H1 (cell line): ENCODE results near the gene LITAF. TPM values are rescaled to one million over a fixed set of nuclear protein-coding genes. Genes with fewer than 3 reads are reported as not detected.

Experiments
- CTCF ChIA-PET: fragments of 300-600 bp; sonication (Branson Sonifier 250); formaldehyde crosslinking; loops from one replicate; lab custom pipeline; 2021; ENCODE audit not compliant: partially characterized antibody; lab: Charles Lee
- POLR2A ChIA-PET: fragments of 300-600 bp; sonication (Branson Sonifier 250); formaldehyde crosslinking; loops from one replicate; lab custom pipeline; 2021; ENCODE audit warnings: inconsistent platforms; ENCODE audit not compliant: partially characterized antibody; lab: Charles Lee
- DNase-seq, 2 experiments: peaks; one replicate each; pipeline versions ENCODE4 v3.0.0 to v3.0.0-alpha.2; 2010 to 2022; ENCODE audit warnings: low spot score in 2 of 2, low read depth in 1 of 2, mixed read lengths in 1 of 2
- FAIRE-seq: peaks from 2 replicates; lab custom pipeline; 2011; peaks lifted over from hg19 to GRCh38; lab: Jason Lieb, UNC
- H2AFZ ChIP-seq: 2 replicates; pipeline ENCODE4 v1.8.1; 2012; ENCODE audit warnings: low read length, inconsistent platforms
- H2AK5ac ChIP-seq: 2 replicates; pipeline ENCODE4 v1.6.1; 2013; ENCODE audit warnings: low read depth, low read length
- H2BK120ac ChIP-seq: replicated peaks from 2 replicates; pipeline ENCODE3; 2013; ENCODE audit warnings: low read depth, low read length, inconsistent platforms
- H2BK12ac ChIP-seq: 2 replicates; pipeline ENCODE4 v1.6.1; 2013; ENCODE audit warnings: low read depth, low read length
- H2BK15ac ChIP-seq: 2 replicates; pipeline ENCODE4 v1.6.1; 2013; ENCODE audit warnings: low read length
- H2BK20ac ChIP-seq: 2 replicates; pipeline ENCODE4 v1.6.1; 2013; ENCODE audit warnings: low read length
- H2BK5ac ChIP-seq: 2 replicates; pipeline ENCODE4 v1.6.1; 2013; ENCODE audit warnings: low read depth, low read length
- H3K14ac ChIP-seq: 2 replicates; pipeline ENCODE4 v1.6.1; 2013; ENCODE audit warnings: inconsistent platforms; ENCODE audit not compliant: insufficient read length
- H3K18ac ChIP-seq: 2 replicates; pipeline ENCODE4 v1.6.1; 2013; ENCODE audit warnings: low read length; ENCODE audit errors: extremely low read depth
- H3K23ac ChIP-seq: 2 replicates; pipeline ENCODE4 v1.6.1; 2013; ENCODE audit warnings: inconsistent platforms; ENCODE audit not compliant: insufficient read length
- H3K23me2 ChIP-seq: 2 replicates; pipeline ENCODE4 v1.6.1; 2013; ENCODE audit warnings: low read depth, low read length
- H3K27ac ChIP-seq: 2 replicates; pipeline ENCODE4 v1.6.1; 2011; ENCODE audit warnings: low read depth, low read length, inconsistent platforms
- H3K27me3 ChIP-seq, 4 experiments: replicated peaks in 1 of 4; 1 replicate in 1 of 4; 2 replicates in 3 of 4; pipeline versions ENCODE4 v1.6.1 to v1.8.1; 2011 to 2013; ENCODE audit warnings: low read length in 3 of 4, mild to moderate bottlenecking in 3 of 4, inconsistent platforms in 2 of 4, mixed read lengths in 2 of 4, moderate library complexity in 1 of 4; ENCODE audit not compliant: control insufficient read depth in 3 of 4, insufficient read depth in 3 of 4; ENCODE audit errors: extremely low read depth in 1 of 4
- H3K36me3 ChIP-seq, 4 experiments: 2 replicates each; pipeline versions ENCODE4 v1.6.1 to v1.8.1; 2011 to 2013; ENCODE audit warnings: mild to moderate bottlenecking in 4 of 4, low read length in 3 of 4, moderate library complexity in 2 of 4, control low read depth in 1 of 4, inconsistent platforms in 1 of 4; ENCODE audit not compliant: insufficient read depth in 4 of 4, control insufficient read depth in 2 of 4
- H3K4ac ChIP-seq: replicated peaks from 2 replicates; pipeline ENCODE3; 2013; ENCODE audit warnings: low read length, low read depth, mixed read lengths, inconsistent platforms; ENCODE audit not compliant: insufficient read length
- H3K4me1 ChIP-seq, 4 experiments: replicated peaks in 1 of 4; 1 replicate in 1 of 4; 2 replicates in 3 of 4; pipeline versions ENCODE4 v1.6.1 to v1.8.1; 2011 to 2013; ENCODE audit warnings: low read length in 3 of 4, inconsistent platforms in 2 of 4, mixed read lengths in 1 of 4; ENCODE audit not compliant: insufficient read depth in 4 of 4, control insufficient read depth in 3 of 4
- H3K4me2 ChIP-seq, 2 experiments: 2 replicates each; pipeline versions ENCODE4 v1.6.1 to v1.8.1; 2011 to 2013; ENCODE audit warnings: low read depth in 2 of 2, low read length in 2 of 2, control low read depth in 1 of 2, inconsistent platforms in 1 of 2, mild to moderate bottlenecking in 1 of 2; ENCODE audit not compliant: insufficient read depth in 1 of 2
- H3K4me3 ChIP-seq, 4 experiments: fragments of 200-600, 300-600 bp in 1 of 4; sonication (generic), shearing (Covaris generic), sonication (Bioruptor Twin) in 1 of 4; 2 replicates each; pipeline versions ENCODE4 v1.5.1 to v1.8.1; 2011 to 2016; ENCODE audit warnings: low read length in 4 of 4, low read depth in 3 of 4, control low read depth in 2 of 4, inconsistent platforms in 2 of 4, mild to moderate bottlenecking in 2 of 4, mixed read lengths in 1 of 4, moderate library complexity in 1 of 4; ENCODE audit not compliant: insufficient read depth in 2 of 4; ENCODE audit errors: extremely low read depth in 1 of 4
- H3K56ac ChIP-seq: replicated peaks from 2 replicates; pipeline ENCODE3; 2013; ENCODE audit warnings: low read depth, mild to moderate bottlenecking, mixed read lengths, low read length, inconsistent platforms; ENCODE audit not compliant: insufficient read length
- H3K79me1 ChIP-seq: 2 replicates; pipeline ENCODE4 v1.6.1; 2013; ENCODE audit warnings: low read depth, low read length, control low read depth
- H3K79me2 ChIP-seq, 2 experiments: 2 replicates each; pipeline versions ENCODE4 v1.6.1 to v1.8.1; 2012 to 2013; ENCODE audit warnings: low read length in 2 of 2, mild to moderate bottlenecking in 2 of 2, inconsistent platforms in 1 of 2; ENCODE audit not compliant: insufficient read depth in 2 of 2, control insufficient read depth in 1 of 2
- H3K9ac ChIP-seq, 4 experiments: replicated peaks in 1 of 4; 1 replicate in 1 of 4; 2 replicates in 3 of 4; pipeline versions ENCODE4 v1.6.1 to v1.8.1; 2011 to 2013; ENCODE audit warnings: low read depth in 3 of 4, low read length in 3 of 4, control low read depth in 2 of 4, mild to moderate bottlenecking in 2 of 4, moderate library complexity in 2 of 4, inconsistent platforms in 1 of 4; ENCODE audit errors: extremely low read depth in 1 of 4
- H3K9me3 ChIP-seq, 2 experiments: 2 replicates each; pipeline versions ENCODE4 v1.6.1 to v1.8.1; 2012 to 2013; ENCODE audit warnings: mild to moderate bottlenecking in 2 of 2, moderate library complexity in 2 of 2, control low read depth in 1 of 2, inconsistent platforms in 1 of 2, low read depth in 1 of 2, low read length in 1 of 2, mixed read lengths in 1 of 2; ENCODE audit not compliant: insufficient read depth in 2 of 2
- H4K20me1 ChIP-seq, 2 experiments: replicated peaks in 1 of 2; 2 replicates each; pipeline versions ENCODE3 to v1.8.1; 2011 to 2013; ENCODE audit warnings: inconsistent platforms in 2 of 2, low read length in 2 of 2, mild to moderate bottlenecking in 1 of 2; ENCODE audit not compliant: insufficient read depth in 2 of 2, control insufficient read depth in 1 of 2
- H4K5ac ChIP-seq: 2 replicates; pipeline ENCODE4 v1.6.1; 2013; ENCODE audit warnings: low read length, low read depth, mixed read lengths, inconsistent platforms; ENCODE audit not compliant: insufficient read length
- H4K8ac ChIP-seq: 2 replicates; pipeline ENCODE4 v1.8.0; 2013; ENCODE audit warnings: mild to moderate bottlenecking, moderate library complexity, low read length, inconsistent platforms; ENCODE audit not compliant: insufficient read depth; ENCODE audit errors: extremely low read depth
- H4K91ac ChIP-seq: replicated peaks from 2 replicates; pipeline ENCODE3; 2013; ENCODE audit warnings: low read length, mixed read lengths, inconsistent platforms; ENCODE audit not compliant: insufficient read length
- SIX5 ChIP-seq: IDR thresholded peaks from 2 replicates; pipeline ENCODE4 v1.6.1; 2011; ENCODE audit warnings: mild to moderate bottlenecking, low read depth, low read length
- WGBS, 2 experiments: shearing (Covaris generic) in 1 of 2; methylation state at CpG; one replicate each; pipeline versions ENCODE4 v1.1.6 to v1.1.7; 2013 to 2015; ENCODE audit warnings: low lambda C conversion rate in 2 of 2, mixed read lengths in 2 of 2, inconsistent platforms in 1 of 2, low coverage in 1 of 2, missing lambda C conversion rate in 1 of 2; ENCODE audit not compliant: insufficient replicate concordance in 2 of 2, insufficient coverage in 1 of 2, insufficient read length in 1 of 2; ENCODE audit errors: extremely low coverage in 1 of 2, missing lambda C conversion rate in 1 of 2; 5-methylcytosine and 5-hydroxymethylcytosine counted together
- polyA plus RNA-seq, 7 experiments: library from polyadenylated mRNA; depleted of rRNA in 3 of 7; stranded (reverse) in 5 of 7; unstranded in 2 of 7; fragments of >200 nt in 5 of 7; fragments of 200-250 nt in 2 of 7; gene quantifications; 1 replicate in 5 of 7; 2 replicates in 1 of 7; 4 replicates in 1 of 7; pipeline versions ENCODE4 v1.2.1 to v1.2.3, GENCODE V29; 2011 to 2013; ENCODE audit warnings: missing spikeins in 2 of 7, mixed read lengths in 2 of 7
- total RNA-seq: library from RNA; stranded (reverse); fragmentation: NEBNext Ultra II Directional; extraction: Animal tissue kit (Norgen Biotek cat#: 25700); gene quantifications from 2 replicates; pipeline ENCODE4 v1.2.1, GENCODE V29; 2021

LITAF gene
- total and polyA plus RNA-seq, 2 of the 8 experiments (the other 6 are each of a cell fraction or from before 2014, with no cell fraction given): 165 to 205 TPM

GRCh38 chr16:11570806-11571205, 15.9 kb downstream of the LITAF start:
- Histone ChIP-seq H3K79me1 (peaks cover 19% of the 10 kb centered on the region), H2BK15ac (no peak overlapping the region), H2BK5ac (no peak overlapping the region), H3K27ac (no peak overlapping the region), H3K56ac (no peak overlapping the region), H3K14ac (no peak overlapping the region), H3K9ac (no peak overlapping the region), H2BK20ac (no peak overlapping the region), H3K4me1 (peaks cover 3 to 9% (median 5%) of the 10 kb centered on the region in 4 experiments; a peak in 6 of 7 replicates), H3K4me2 (no peak overlapping the region), H2AFZ (no peak overlapping the region), H4K91ac (no peak overlapping the region), H2AK5ac (no peak overlapping the region), H3K18ac (no peak overlapping the region), H3K23me2 (no peaks in the 10 kb centered on the region), H4K8ac (no peak overlapping the region), H3K4ac (no peak overlapping the region), H3K27me3 (no peaks in the 10 kb centered on the region), H2BK120ac (no peak overlapping the region), H2BK12ac (no peak overlapping the region), H3K79me2 (peaks cover 20 to 93% of the 10 kb centered on the region in 2 experiments), H3K23ac (no peak overlapping the region), H4K5ac (no peak overlapping the region), H3K36me3 (peaks cover 0 to 9% (median 0%) of the 10 kb centered on the region in 4 experiments; a peak in 2 of 8 replicates), H3K9me3 (no peaks in the 10 kb centered on the region), H3K4me3 (no peak overlapping the region), H4K20me1 (peaks cover 3 to 23% of the 10 kb centered on the region in 2 experiments)
- no peak for TF ChIP-seq SIX5
- FAIRE-seq (no peak), DNase-seq (no peak)
- CTCF ChIA-PET: interaction anchor here (0.7 to 2.2 kb wide), 7 partner anchors 12 to 404 kb away, joined by 3 to 8 read pairs (median 3); no protein-coding TSS in a partner anchor
- WGBS, 2 experiments: 96% methylated on average over 4 of the region's 5 CpGs; no CpG with 5 or more reads in 1 of the 2 experiments
- POLR2A ChIA-PET: no interaction called here
